ENCODE results near the gene SMIM28.

The SMIM28 gene

GRCh38 chr6:138403801-138404665, 26.3 kb downstream of the SMIM28 start, which contains the start of gene HEBP2 (continued):
- TF ChIP-seq ZNF280D (tag by site-specific recombination; IDR thresholded peaks at IDR 0.05) (no peak), ZBTB11 (tag by site-specific recombination; conservative IDR thresholded peaks at IDR 0.05; ENCODE audit: low read depth) (peak; percentile 72; the same call in 1 of the 2 replicates), ZFP41 (tag by site-specific recombination; IDR thresholded peaks at IDR 0.05; ENCODE audit: borderline replicate concordance) (no peak), ZNF449 (tag by site-specific recombination; IDR thresholded peaks at IDR 0.05) (peak; percentile 47; the same call in 1 of the 2 replicates), ZNF157 (tag by site-specific recombination; IDR thresholded peaks at IDR 0.05) (no peak), ZNF585B (tag by site-specific recombination; IDR thresholded peaks at IDR 0.05) (no peak), ZNF654 (tag by site-specific recombination; IDR thresholded peaks at IDR 0.05; ENCODE audit: low read depth) (no peak), ZSCAN18 (tag by site-specific recombination; IDR thresholded peaks at IDR 0.05) (no peak), IKZF3 (tag by site-specific recombination; IDR thresholded peaks at IDR 0.05) (peak; percentile 78), ZNF747 (tag by site-specific recombination; IDR thresholded peaks at IDR 0.05) (no peak), ZBTB10 (tag by site-specific recombination; IDR thresholded peaks at IDR 0.05) (peak; percentile 49), SP2 (tag by site-specific recombination; IDR thresholded peaks at IDR 0.05) (peak; percentile 86), ZNF155 (tag by site-specific recombination; IDR thresholded peaks at IDR 0.05) (no peak), ZNF248 (tag by site-specific recombination; IDR thresholded peaks at IDR 0.05) (no peak), ZNF404 (tag by site-specific recombination; IDR thresholded peaks at IDR 0.05) (no peak), ZNF623 (tag by site-specific recombination; IDR thresholded peaks at IDR 0.05) (no peak), ZNF561 (tag by site-specific recombination; IDR thresholded peaks at IDR 0.05; ENCODE audit: borderline replicate concordance) (peak; percentile 93), BCL11A (tag by site-specific recombination; IDR thresholded peaks at IDR 0.05; ENCODE audit: low read depth) (no peak), ZFHX2 (tag by site-specific recombination; conservative IDR thresholded peaks at IDR 0.05) (peak; percentile 89), INSM2 (tag by site-specific recombination; IDR thresholded peaks at IDR 0.05) (no peak), ZNF26 (tag by site-specific recombination; IDR thresholded peaks at IDR 0.05) (no peak), SCRT2 (tag by site-specific recombination; IDR thresholded peaks at IDR 0.05) (peak; percentile 99), ZNF354C (tag by site-specific recombination; IDR thresholded peaks at IDR 0.05; ENCODE audit: borderline replicate concordance, low read depth) (no peak)

Data from HEK293 (cell line).